Head of caudate nucleus (tissue), 42 donors: ENCODE results near the gene DDIT4.

Source experiments
- DNase-seq, 42 donors: peaks; one replicate each; pipeline versions ENCODE4 v3.0.0 to v3.0.0-alpha.2; 2020 to 2021; ENCODE audit warnings: mixed read lengths in 7 of 42
- intact Hi-C: fragments of 100-400 bp; cut with DNase I; formaldehyde crosslinking; loops from one replicate; pipeline ENCODE4 v1.15.0; 2022

The DDIT4 gene

GRCh38 chr10:72323108-72323749 lies 49.5 kb downstream of the DDIT4 start:
- intact Hi-C loops: no loop called here
- DNase-seq: no peak

GRCh38 chr10:72323771-72324191 lies 50.1 kb downstream of the DDIT4 start:
- intact Hi-C loops: no loop called here
- no peak for DNase-seq
